Breast epithelium (tissue), 3 donors: Measurements from ENCODE around the gene NDUFB8.

ENCODE experiments used
- CTCF ChIP-seq, 3 donors: fragments of 450-650 bp; IDR thresholded peaks; one replicate each; pipeline ENCODE4 v1.5.1; 2016 to 2017; ENCODE audit warnings: antibody characterized with exemption in 3 of 3, mild to moderate bottlenecking in 3 of 3, moderate library complexity in 3 of 3
- POLR2A ChIP-seq: fragments of 450-650 bp; IDR thresholded peaks from one replicate; pipeline ENCODE4 v1.6.1; 2016; ENCODE audit warnings: antibody characterized with exemption, mild to moderate bottlenecking, moderate library complexity

GRCh38 chr10:100576282-100576635 lies 46.6 kb upstream of the NDUFB8 start:
- TF ChIP-seq CTCF (IDR thresholded peaks at IDR 0.05) (no peak), POLR2A (no peak)
